ENCODE data around the gene NUMBL. TPM values are rescaled to one million over a fixed set of nuclear protein-coding genes. Genes with fewer than 3 reads are reported as not detected.
A peak's percentile ranks its signal among the peaks of the same experiment; 100 is the strongest.

NUMBL gene
- total and polyA plus RNA-seq, 9 of the 15 experiments (the other 6 are each of a cell fraction or from before 2014, with no cell fraction given), result 0.39 to 38.6 (median 6.6) TPM

- no peak for TF ChIP-seq CHCHD3 (CRISPR knock-in tag; IDR thresholded peaks at IDR 0.05)
- no peak for TF ChIP-seq BCL6 (CRISPR knock-in tag; IDR thresholded peaks at IDR 0.05)
- peak; percentile 90 for TF ChIP-seq MXD1 (CRISPR knock-in tag; IDR thresholded peaks at IDR 0.05; ENCODE audit: borderline replicate concordance, poor library complexity, severe bottlenecking)
- no peak for TF ChIP-seq SIRT6 (IDR thresholded peaks at IDR 0.05; ENCODE audit: low read depth, low read length)
- peak; percentile 73 to 86 for TF ChIP-seq MAZ (CRISPR knock-in tag; conservative IDR thresholded peaks at IDR 0.05 in 1 of 2, IDR thresholded peaks at IDR 0.05 in 1 of 2)
- peak; percentile 29; the same call in 1 of the 2 replicates for TF ChIP-seq POLR2AphosphoS5 (IDR thresholded peaks at IDR 0.05; ENCODE audit: control insufficient read depth, insufficient read depth, low read depth, low read length)
- no peak for TF ChIP-seq SMARCC2 (IDR thresholded peaks at IDR 0.05; ENCODE audit: low read depth)
- no peak for TF ChIP-seq NR0B1 (IDR thresholded peaks at IDR 0.05; ENCODE audit: partially characterized antibody)
- TF ChIP-seq TBP (optimal IDR thresholded peaks at IDR 0.05; ENCODE audit: low read depth, low read length), result no peak
- TF ChIP-seq MCM5 (IDR thresholded peaks at IDR 0.05; ENCODE audit: low read depth), result no peak
- TF ChIP-seq BHLHE40 (IDR thresholded peaks at IDR 0.05; ENCODE audit: low read length), result 0 out of 2 replicates have a peak, but pooled peaks have one; percentile 21
- TF ChIP-seq TAL1 (IDR thresholded peaks at IDR 0.05), result no peak
- TF ChIP-seq PML (IDR thresholded peaks at IDR 0.05; ENCODE audit: low read length), result no peak
- TF ChIP-seq L3MBTL2 (IDR thresholded peaks at IDR 0.05), result peak; percentile 97
- no peak for TF ChIP-seq PBX2 (CRISPR knock-in tag; IDR thresholded peaks at IDR 0.05; ENCODE audit: low read depth)
- TF ChIP-seq PBX2 (tag; conservative IDR thresholded peaks at IDR 0.05; ENCODE audit: low read depth), result no peak
- no peak for TF ChIP-seq NCOA4 (IDR thresholded peaks at IDR 0.05; ENCODE audit: partially characterized antibody)
- TF ChIP-seq TEAD1 (CRISPR knock-in tag; IDR thresholded peaks at IDR 0.05), result peak in 1 of 2 experiments; percentile 84; a peak in 1 of 4 replicates
- TF ChIP-seq SP2 (IDR thresholded peaks at IDR 0.05; ENCODE audit: extremely low read depth, low read depth, low read length, poor library complexity, severe bottlenecking), result no peak
- TF ChIP-seq FOXA3 (CRISPR knock-in tag; conservative IDR thresholded peaks at IDR 0.05 in 1 of 2, IDR thresholded peaks at IDR 0.05 in 1 of 2), result 0 out of 4 replicates have a peak, but pooled peaks of 1 of the 2 experiments have one; percentile 11
- no peak for TF ChIP-seq RBM17 (IDR thresholded peaks at IDR 0.05; ENCODE audit: borderline replicate concordance, low read depth, low read length)
- TF ChIP-seq NR2C2 (CRISPR knock-in tag; IDR thresholded peaks at IDR 0.05), result peak; percentile 76; the same call in 1 of the 2 replicates
- peak; percentile 54 for TF ChIP-seq NR2C2 (tag; IDR thresholded peaks at IDR 0.05)
- no peak for TF ChIP-seq ZNF436 (CRISPR knock-in tag; IDR thresholded peaks at IDR 0.05)
Measured at GRCh38 chr19:40662925-40663694, 27.3 kb downstream of the NUMBL start (continued).

Measured in K562 (cell line).